GM19452 (cell line): ENCODE results near the gene SHROOM3.
"Not testable (repeated sequence)": the region's sequence is repeated elsewhere in the genome, so short reads cannot be mapped to it uniquely, and the experiment has no call there.

ENCODE experiments used
- ATAC-seq: cut with Tn5 transposase; IDR thresholded peaks from one replicate; pipeline ENCODE4 v1.9.1; 2021; ENCODE audit not compliant: unreplicated experiment

SHROOM3 gene

GRCh38 chr4:76714226-76714625, 279.2 kb downstream of the SHROOM3 start:
- no peak for ATAC-seq

- no peak for ATAC-seq
These were observed 281.0 kb downstream of the SHROOM3 start for GRCh38 chr4:76716020-76716419.

GRCh38 chr4:76716658-76717057, 281.6 kb downstream of the SHROOM3 start:
- no peak for ATAC-seq

- ATAC-seq: no peak
These were observed 282.4 kb downstream of the SHROOM3 start for GRCh38 chr4:76717431-76717830.

- ATAC-seq: no peak
These were observed 283.0 kb downstream of the SHROOM3 start for GRCh38 chr4:76718021-76718420.

- ATAC-seq: no peak
These were observed 283.8 kb downstream of the SHROOM3 start for GRCh38 chr4:76718831-76719230.

- ATAC-seq: no peak
These were observed 285.1 kb downstream of the SHROOM3 start for GRCh38 chr4:76720121-76720520.

- ATAC-seq: not testable (repeated sequence)
These were observed 287.1 kb downstream of the SHROOM3 start for GRCh38 chr4:76722146-76722545.

GRCh38 chr4:76722838-76723237, 287.8 kb downstream of the SHROOM3 start:
- ATAC-seq: no peak

- peak; percentile 54 for ATAC-seq
These were observed 288.3 kb downstream of the SHROOM3 start for GRCh38 chr4:76723373-76723772.

- ATAC-seq: no peak
These were observed 288.9 kb downstream of the SHROOM3 start for GRCh38 chr4:76723924-76724323.

GRCh38 chr4:76725039-76725438, 290.0 kb downstream of the SHROOM3 start:
- ATAC-seq: no peak

- ATAC-seq: no peak
These were observed 291.1 kb downstream of the SHROOM3 start for GRCh38 chr4:76726176-76726575.

GRCh38 chr4:76726631-76727030, 291.6 kb downstream of the SHROOM3 start:
- no peak for ATAC-seq

- not testable (repeated sequence) for ATAC-seq
These were observed 292.9 kb downstream of the SHROOM3 start for GRCh38 chr4:76727934-76728333.

- peak; percentile 51 for ATAC-seq
These were observed 294.4 kb downstream of the SHROOM3 start for GRCh38 chr4:76729460-76729859.

GRCh38 chr4:76729980-76730379, 295.0 kb downstream of the SHROOM3 start:
- ATAC-seq: no peak

- ATAC-seq: no peak
These were observed 297.2 kb downstream of the SHROOM3 start for GRCh38 chr4:76732246-76732645.

- ATAC-seq: no peak
These were observed 298.2 kb downstream of the SHROOM3 start for GRCh38 chr4:76733068-76733771.

- no peak for ATAC-seq
These were observed 301.4 kb downstream of the SHROOM3 start for GRCh38 chr4:76736414-76736813.

- ATAC-seq: no peak
These were observed 302.2 kb downstream of the SHROOM3 start for GRCh38 chr4:76737180-76737579.

- ATAC-seq: no peak
These were observed 302.7 kb downstream of the SHROOM3 start for GRCh38 chr4:76737771-76738085.
